ENCODE measurements around the gene FAM81B.
"Not testable (repeated sequence)": the region's sequence is repeated elsewhere in the genome, so short reads cannot be mapped to it uniquely, and the experiment has no call there.

FAM81B gene, protein sequence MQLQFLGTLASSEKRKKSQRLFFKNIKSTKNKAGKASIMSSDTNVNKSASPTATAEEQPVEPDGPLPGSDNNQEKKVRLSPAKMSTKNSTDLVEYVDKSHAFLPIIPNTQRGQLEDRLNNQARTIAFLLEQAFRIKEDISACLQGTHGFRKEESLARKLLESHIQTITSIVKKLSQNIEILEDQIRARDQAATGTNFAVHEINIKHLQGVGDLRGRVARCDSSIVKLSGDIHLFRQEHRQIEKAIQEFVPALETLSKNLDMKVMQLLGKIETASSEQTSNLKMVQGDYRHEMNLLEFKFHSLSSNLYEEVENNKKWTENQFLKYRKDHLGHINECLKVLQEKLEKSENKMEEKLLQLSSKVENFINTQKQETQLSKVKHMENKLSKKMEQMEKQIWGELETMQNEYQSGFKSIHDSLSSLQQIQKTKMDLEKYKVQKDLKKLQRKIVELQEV

GRCh38 chr5:95390812-95391492 lies at the start of gene FAM81B:
FAM81B (plus strand) TSS chr5:95391366; CDS start chr5:95391390, 24 bp downstream.
- no peak for DNase-seq (ENCODE audit: low read depth in 2 of 2)

- DNase-seq (ENCODE audit: low read depth in 2 of 2), result not testable (repeated sequence)
These were observed 49.7 kb upstream of the FAM81B start for GRCh38 chr5:95341444-95341843.

DNA sequence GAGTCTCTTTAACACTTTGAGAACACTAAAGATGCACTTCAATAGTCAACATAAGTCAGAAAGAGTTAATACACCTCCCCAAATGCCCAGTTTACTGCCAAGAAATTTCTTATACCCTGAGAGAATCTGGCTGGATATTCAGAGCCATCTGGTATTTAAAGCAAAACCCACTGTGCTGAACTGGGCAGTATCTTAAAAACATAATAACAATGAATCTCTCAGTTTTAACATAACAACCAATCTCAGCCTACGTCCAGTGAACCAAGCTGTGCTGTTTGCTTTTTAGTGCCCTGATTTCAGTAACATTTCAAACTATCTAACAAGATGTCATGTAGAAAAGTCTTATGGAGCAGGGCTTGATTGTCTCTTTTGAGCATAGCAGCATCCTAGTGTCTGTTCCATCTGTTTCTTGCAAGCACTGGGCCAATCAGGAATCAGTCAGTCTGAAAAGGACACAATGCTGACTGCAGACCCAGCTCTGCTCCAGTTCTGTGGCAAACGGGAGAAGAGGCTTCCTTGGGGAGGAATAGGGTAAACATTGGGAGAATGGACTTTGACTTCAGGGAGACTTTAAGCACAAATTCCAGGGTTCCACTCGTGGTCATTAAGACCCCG lies 43.6 kb upstream of the FAM81B start:
- DNase-seq (ENCODE audit: low read depth in 2 of 2), result no peak

- no peak for DNase-seq (ENCODE audit: low read depth in 2 of 2)
These were observed 40.5 kb upstream of the FAM81B start for GRCh38 chr5:95350631-95351030.

DNA sequence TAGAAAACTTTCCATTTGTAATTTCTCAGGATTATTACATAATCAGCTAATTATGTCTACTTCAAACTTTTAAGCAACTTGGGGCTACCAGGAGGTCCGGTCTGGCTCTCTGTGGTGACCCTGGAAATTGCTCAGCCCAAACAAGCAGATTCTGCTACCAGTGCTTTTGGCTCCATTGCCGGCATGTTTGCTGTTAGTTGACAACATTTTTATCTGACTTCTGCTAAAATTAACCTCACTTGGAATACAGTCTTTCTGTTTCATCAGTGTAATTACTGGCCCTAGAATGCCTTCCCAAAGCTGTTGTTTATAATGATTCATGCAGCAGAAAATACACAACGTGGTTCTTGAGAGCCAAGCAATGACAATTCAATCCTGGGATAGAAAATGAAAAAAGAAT lies 38.5 kb upstream of the FAM81B start:
- no peak for DNase-seq (ENCODE audit: low read depth in 2 of 2)

GRCh38 chr5:95358320-95358719 lies 32.8 kb upstream of the FAM81B start:
- DNase-seq (ENCODE audit: low read depth in 2 of 2), result no peak

DNA sequence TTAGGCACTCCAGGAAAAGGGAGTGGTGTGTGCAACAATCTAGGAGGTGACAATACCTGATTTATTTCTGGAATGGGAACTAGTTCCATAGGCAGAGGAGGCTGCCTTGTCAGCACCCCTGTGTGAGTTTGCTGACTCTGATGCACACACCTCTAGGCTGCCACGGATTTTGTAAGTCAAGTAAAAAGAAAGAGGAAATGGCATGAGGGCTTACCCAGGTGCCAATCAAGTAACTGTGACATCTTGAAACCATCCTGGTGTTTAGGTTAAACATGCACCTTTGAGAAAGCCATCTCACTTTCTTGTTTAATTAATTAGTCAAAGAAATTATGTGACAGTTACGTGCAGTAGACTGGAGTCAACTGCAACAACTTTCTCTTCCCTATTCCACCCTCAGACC lies 32.3 kb upstream of the FAM81B start:
- no peak for DNase-seq (ENCODE audit: low read depth in 2 of 2)

GRCh38 chr5:95360667-95361066 lies 30.5 kb upstream of the FAM81B start:
- not testable (repeated sequence) for DNase-seq (ENCODE audit: low read depth in 2 of 2)

DNA sequence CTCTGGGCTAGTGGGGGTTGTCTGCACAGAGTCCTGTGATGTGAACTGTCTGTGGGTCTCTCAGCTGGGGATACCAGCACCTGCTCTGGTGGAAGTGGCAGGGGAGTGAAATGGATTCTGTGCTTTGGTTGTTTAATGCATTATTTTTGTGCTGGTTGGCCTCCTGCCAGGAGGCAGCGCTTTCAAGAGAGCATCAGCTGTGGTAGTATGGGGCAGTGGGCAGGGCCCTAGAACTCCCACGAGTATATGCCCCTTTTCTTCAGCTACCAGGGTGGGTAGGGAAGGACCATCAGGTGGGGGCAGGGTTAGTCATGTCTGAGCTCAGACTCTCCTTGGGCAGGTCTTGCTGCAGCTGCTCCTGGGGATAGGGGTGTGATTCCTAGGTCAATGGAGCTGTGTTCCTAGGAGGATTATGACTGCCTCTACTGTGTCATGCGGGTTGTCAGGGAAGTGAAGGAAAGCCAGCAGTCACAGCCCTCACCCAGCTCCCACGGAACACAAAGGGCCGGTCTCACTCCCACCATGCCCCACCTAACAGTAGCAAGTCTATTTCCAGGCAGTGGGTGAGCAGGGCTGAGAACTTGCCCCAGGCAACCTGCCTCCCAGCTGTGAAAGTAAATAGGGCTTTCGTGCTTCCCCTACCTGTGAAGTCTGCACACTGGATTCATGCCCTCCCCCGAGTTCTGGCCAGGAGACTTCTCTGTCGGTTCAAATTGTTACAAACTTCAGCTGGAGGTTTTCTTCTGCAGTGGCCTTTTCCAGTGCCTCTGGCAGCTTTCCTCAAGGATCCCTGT lies 25.7 kb upstream of the FAM81B start:
- no peak for DNase-seq (ENCODE audit: low read depth in 2 of 2)

DNA sequence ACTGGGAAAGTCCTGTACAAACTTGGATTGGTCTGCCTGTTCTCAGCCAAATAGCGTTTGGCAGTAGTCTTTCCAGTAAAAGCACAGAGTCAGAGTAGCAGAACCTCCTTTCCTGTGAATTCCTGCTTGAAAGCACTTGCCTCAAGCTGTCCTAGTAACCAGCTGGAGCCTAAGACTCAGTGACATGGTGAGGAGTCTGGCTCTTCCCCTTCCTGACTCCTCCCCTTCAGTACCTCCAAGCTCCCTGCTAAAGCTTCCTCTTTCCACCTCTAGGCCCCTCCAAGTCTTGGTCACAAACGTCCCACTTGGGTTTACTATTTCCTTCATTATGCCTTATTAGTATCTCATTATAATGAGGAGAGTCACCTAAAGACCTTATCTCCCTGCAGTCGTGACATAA lies 21.4 kb upstream of the FAM81B start:
- DNase-seq (ENCODE audit: low read depth in 2 of 2), result no peak

DNA sequence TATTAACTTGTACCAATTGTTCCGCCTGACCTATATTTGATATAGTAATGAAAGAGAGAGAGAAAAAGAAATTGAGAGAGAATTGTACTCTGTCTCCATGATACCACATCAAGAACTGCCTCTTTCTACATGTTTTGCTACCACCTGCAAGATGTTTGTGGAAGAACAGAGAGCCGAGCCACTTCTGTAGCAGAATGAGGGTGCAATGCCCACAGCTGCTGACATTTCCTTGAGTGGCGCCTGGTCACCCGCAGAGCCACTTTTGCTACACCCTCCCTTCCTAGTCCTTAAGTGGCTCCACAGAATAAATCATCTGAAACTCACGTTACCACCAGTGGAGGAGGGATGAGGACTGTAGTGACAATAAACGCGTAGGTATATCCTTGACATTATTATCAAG lies 17.1 kb upstream of the FAM81B start:
- DNase-seq (ENCODE audit: low read depth in 2 of 2), result no peak

GRCh38 chr5:95375591-95375990 lies 15.6 kb upstream of the FAM81B start:
- DNase-seq (ENCODE audit: low read depth in 2 of 2), result no peak

- no peak for DNase-seq (ENCODE audit: low read depth in 2 of 2)
These were observed 12.0 kb upstream of the FAM81B start for GRCh38 chr5:95379133-95379532.

- no peak for DNase-seq (ENCODE audit: low read depth in 2 of 2)
These were observed 11.0 kb upstream of the FAM81B start for GRCh38 chr5:95380103-95380628.

GRCh38 chr5:95382801-95383200 lies 8.4 kb upstream of the FAM81B start:
- no peak for DNase-seq (ENCODE audit: low read depth in 2 of 2)

GRCh38 chr5:95384485-95385213 lies 6.5 kb upstream of the FAM81B start:
- no peak for DNase-seq (ENCODE audit: low read depth in 2 of 2)

GRCh38 chr5:95385334-95385733 lies 5.8 kb upstream of the FAM81B start:
- no peak for DNase-seq (ENCODE audit: low read depth in 2 of 2)

DNA sequence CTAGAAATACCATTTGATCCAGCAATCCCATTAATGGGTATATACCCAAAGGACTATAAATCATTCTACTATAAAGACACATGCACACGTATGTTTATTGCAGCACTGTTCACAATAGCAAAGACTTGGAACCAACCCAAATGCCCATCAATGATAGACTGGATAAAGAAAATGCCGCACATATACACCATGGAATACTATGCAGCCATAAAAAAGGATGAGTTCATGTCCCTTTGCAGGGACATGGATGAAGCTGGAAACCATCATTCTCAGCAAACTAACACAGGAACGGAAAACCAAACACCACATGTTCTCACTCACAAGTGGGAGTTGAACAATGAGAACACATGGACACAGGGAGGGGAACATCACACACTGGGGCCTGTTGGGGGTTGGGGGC lies 799 bp downstream of the FAM81B start:
- DNase-seq (ENCODE audit: low read depth in 2 of 2), result not testable (repeated sequence)

DNA sequence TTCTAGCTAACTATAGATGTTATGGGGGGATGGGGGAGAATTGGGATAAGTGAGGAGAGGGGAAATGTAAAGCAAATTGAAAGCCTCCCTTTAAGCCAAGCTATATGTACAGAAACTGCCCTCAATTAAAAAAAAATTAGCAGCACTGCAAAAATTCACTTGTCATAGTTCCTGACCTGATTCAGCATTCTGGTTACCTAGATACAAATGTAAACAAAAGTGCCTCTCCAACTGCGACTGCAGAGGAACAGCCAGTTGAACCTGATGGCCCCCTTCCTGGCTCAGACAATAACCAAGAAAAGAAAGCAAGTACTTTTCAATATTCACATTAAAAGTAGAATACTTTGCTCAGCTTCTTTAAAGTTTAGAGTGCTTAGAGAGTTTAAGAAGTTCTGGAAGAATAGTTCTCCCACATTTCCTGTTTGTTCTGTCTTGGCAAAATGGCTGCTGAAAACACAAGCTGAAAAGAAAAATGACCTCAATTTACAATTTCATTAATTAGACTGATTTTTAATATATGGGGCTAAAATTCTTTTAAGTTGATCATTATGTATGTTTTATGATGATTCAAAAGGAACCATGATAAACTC lies 1.5 kb downstream of the FAM81B start:
- DNase-seq (ENCODE audit: low read depth in 2 of 2), result no peak

DNA sequence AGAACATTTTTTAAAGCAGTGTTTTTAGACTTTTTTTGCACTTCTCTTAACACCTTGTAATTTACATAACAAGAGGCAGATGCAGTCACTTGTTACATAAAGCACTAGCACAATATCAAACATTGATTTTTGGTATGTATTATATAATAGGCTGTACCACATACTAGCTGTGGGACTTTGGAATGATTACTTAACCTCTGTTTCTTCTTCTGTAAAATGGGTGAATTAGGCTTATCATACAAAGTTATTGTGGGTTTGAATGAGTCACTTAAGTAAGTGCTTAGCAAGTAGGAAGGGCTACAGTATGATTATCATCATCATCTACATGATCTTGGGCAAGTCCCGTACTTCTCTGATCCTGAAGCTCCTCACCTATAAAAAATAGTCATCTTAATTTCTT lies 2.1 kb downstream of the FAM81B start:
- no peak for DNase-seq (ENCODE audit: low read depth in 2 of 2)

GRCh38 chr5:95398989-95399388 lies 7.8 kb downstream of the FAM81B start:
- DNase-seq (ENCODE audit: low read depth in 2 of 2), result no peak

Measured in activated CD4-positive, alpha-beta T cell treated with anti-CD3 and anti-CD28 coated beads for 24 hours (primary cell).